DMS53 treated with DMSO at 0.1 percent for 48 hours (cell line): ENCODE measurements around the gene SYT5.
"Not testable (repeated sequence)": the region's sequence is repeated elsewhere in the genome, so short reads cannot be mapped to it uniquely, and the experiment has no call there.

Experiments used
- DNase-seq: peaks from one replicate; lab custom pipeline; 2025; ENCODE audit not compliant: unreplicated experiment; lab: John Stamatoyannopoulos, UW

The SYT5 gene

DNA sequence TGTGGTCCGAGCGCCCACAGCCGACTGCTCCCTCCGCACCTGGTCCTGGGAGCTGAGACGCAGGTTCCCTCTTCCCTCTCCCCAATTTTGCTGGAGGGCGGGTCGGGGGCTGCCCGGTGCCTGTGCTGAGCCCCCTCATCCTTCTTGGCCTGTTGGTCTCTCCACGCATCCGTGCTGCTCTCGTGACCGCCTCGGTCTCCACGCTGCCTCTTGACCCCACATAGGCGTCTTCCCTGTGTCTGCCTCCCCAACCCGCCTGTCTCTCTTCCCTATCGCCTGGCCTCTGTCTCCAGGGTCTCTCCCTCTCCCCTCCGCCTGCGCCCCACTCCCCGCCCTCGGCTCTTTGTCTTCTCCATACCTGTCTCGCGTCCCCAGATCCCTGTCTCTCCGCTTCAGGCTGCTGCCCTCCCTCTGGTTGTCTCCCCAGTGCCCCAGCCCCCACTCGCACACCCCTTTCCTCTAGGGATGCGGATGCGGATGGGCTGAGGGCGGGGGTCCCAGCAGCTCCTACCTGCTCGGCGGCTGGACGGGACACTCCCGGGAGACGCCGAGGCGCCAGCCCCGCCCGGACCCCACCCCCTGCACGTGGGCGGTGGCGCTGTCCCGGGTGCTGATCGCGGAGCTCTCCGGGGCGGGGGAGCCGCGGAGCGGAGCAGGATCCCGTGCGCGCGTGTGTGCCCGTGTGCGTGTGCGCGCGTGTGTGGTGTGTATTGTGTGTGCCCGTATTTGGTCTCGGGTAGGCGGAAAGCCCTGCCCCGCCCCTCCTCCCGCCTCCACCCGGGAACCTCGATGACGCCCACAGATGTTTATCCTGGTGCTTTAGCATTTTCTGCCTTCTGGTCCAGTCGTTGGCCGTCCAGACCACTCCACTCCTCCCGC, at the start of gene SYT5:
Gene SYT5, minus strand, starts transcription at position 684 of the 879 bp plus-strand sequence. CDS start 1,248 bp downstream, outside the sequence.
- DNase-seq = no peak

GRCh38 chr19:55229789-55230182, 49.7 kb upstream of the SYT5 start:
- DNase-seq = no peak

DNA sequence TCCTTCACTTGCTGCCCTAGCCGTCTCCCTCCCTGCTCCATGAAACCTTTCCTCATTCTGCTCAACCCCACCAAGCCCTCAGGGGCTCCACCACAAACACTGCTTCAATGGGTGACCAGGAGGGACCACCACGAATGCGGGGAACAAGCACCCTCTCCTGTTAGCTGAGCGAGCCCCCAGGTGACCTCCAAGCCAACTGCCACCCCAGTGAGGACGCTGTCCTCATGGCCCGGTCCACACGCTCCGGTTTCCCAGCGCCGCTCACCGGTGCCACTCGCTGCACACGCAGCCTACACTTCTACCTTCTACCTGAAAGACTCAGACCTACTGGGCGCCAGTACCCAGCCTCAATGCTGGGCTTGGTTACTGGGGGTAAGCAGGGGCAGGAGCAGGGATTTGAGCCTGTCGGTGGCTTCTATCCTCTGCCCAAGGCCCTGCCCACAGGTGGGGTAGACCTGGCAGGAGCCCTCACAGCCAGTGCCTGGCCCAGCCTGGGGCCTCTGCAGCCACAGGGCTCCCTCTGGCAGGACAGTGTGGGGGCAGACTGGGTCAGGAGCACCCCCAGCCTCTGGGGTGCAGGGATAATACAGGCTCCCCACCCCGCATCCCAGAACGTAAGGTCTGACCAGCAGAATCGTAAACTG, 49.2 kb upstream of the SYT5 start:
- no peak for DNase-seq

DNA sequence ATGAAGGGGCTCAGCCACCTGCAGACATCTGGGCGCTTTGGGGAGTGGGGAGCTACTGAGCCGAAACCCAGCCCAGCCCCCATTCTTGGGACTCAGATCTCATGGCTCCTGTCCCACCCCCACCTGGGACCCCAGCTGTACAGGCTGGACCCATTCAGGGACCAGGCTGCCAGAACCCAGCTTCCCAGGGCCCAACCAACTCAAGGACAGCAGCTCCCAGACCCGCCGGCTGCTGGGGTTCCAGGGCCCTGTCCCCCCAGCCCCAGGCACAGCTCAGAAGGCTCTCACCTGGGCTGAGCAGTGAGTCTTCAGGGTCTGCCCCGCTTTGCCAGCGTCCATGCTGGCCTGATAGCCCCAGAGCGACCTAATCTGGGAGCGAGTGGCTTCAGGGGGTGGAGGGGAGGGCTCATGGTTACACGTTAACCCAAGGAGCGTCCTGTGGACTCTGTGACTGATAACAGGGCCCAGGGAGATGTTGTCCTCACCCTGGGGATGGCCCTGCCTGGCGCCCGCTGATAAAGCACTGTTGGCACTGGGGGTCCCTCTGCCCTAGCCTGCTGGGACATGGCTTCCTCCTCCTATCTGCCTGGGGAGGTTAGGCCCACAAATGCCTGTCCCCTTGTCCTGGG, 48.4 kb upstream of the SYT5 start, which contains the start of gene TMEM86B:
Gene TMEM86B, minus strand, starts transcription at position 361 of the 629 bp plus-strand sequence. Its CDS starts 22 bp downstream, at position 339.
- no peak for DNase-seq

DNA sequence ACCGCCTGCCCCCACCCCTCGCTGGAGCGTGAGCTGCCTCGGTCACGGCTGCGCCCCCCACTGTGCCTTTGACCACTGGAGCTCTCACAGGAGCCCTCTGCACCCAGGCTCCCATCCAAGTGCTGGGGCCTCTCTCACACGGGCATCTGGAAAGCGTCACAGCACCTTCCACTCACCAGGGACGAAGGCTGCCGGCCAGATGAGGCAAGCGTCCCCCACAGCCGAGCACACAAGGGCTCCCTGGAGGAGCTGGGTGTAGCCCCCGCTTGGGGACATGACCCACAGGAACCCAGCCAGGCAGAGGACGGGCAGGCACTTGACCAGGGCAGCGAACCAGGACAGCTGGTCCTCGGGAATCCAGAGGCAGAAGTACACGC, 47.9 kb upstream of the SYT5 start:
- DNase-seq = no peak

- no peak for DNase-seq
Measured at GRCh38 chr19:55227241-55228014, 47.3 kb upstream of the SYT5 start.

DNA sequence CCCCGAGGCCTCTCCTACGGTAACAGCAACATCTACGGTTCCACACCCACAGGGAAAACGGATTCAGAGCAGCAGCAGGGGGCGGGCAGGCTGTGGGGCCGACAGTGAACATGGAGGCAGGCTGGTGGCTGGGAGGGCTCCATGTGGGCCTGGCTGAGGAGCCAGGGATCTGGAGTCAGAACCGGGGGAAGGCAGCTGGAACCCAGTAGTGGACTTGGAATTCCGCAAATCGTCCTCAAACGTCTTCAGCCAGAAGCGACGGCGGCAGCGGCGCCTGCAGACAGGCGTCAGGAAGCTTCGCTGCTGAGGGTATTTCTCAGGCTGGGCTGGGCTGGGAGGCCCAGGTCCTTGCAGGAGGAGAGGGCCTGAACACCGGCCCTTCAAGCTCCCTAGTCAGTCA, 46.7 kb upstream of the SYT5 start:
- DNase-seq = no peak

GRCh38 chr19:55226273-55226672, 46.2 kb upstream of the SYT5 start:
- DNase-seq = no peak

DNA sequence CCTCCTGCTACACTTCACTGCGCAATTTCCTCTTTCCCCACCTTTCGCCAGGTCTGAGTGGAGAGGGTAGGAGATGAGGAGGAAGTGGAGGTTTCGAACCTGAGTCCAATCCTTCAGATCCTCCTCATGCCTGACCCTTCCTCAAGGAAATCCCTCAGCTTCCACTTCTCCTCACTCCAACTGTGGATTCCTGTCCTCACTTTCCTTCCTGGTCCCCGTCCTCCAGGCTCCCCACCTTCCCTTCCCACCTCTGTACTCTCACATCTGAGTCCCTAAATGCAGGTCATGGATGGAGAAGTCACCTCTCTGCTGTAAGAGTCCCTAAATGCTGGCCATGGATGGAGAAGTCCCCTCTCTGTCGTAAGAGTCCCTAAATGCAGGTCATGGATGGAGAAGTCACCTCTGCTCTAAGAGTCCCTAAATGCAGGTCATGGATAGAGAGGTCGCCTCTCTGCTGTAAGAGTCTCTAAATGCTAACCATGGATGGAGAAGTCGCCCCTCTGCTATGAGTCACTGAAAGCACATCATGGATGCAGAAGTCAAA, 45.4 kb upstream of the SYT5 start:
- DNase-seq = no peak

- not testable (repeated sequence) for DNase-seq
Measured at GRCh38 chr19:55224679-55225414, 44.8 kb upstream of the SYT5 start.

DNA sequence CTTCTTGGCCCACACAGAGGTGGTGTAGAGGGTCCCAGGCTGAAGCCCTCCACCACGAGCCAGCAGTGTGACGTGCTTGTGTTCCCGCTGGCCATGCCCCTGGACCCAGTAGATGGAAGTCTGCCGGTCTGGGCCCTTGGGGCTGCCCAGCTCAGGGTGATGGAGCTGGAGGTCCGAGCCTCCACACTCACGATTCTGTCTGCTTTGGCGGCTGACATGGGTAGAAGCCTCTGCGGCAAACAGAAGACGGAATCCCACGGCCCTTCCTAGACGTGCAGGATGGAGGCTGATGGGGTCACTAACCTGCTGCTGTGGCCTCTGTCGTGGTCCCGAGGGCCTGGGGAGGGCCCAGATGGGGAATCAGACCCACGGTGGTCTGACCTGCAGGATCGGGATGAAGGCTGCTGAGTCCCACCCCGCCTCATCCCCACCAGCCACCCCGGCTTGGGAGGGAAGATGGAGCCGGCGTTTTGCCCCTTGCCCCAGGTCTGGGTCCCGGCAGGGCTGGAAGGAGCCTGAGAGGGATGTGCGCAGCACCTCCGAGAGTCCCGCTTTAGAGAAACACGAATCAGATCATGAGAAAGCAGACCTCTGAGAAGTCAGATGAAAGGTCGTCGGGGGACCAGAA, 44.1 kb upstream of the SYT5 start:
- DNase-seq = no peak

GRCh38 chr19:55223291-55224037, 43.4 kb upstream of the SYT5 start:
- no peak for DNase-seq

GRCh38 chr19:55220525-55220924, 40.4 kb upstream of the SYT5 start:
- DNase-seq = no peak

DNA sequence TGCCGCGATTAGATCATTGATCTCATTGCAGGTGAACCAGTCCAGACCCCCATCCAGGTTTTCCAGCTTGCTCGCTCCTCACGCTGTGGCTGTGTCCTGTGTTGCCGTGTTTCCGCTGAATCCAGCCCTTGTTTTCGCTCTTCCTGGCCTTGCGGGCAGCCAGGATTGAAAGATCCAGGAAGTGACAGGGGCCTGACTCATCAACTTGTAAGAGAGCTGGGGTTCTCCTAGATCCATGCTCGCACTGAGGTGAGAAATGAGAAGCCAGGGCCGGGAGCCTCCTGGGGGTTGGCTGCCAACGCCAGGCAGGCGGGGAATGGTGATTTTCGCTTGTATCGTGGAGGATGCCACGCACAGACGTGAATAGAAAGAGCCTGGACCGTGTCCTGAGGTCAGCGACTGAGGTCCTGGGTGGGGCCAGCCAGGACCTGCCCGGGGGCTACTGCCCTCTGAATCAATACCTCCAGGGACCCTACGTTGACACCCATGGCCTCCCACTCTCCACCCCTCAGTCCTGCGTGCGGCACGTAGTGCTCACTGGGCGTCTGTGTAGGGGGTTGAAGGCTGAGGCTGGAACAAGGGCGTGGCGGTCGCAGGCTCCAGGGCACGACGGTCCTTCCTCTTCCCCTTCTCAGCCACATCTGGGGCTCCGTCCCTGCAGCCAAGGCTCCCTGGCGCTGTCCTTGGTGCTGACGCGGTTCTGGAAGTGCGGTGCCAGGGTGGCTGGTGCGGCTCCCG, 36.5 kb upstream of the SYT5 start:
- peak; percentile 97 for DNase-seq

GRCh38 chr19:55213547-55213946, 33.5 kb upstream of the SYT5 start:
- no peak for DNase-seq

- no peak for DNase-seq
Measured at GRCh38 chr19:55212447-55212846, 32.4 kb upstream of the SYT5 start.

GRCh38 chr19:55209693-55210472, 29.8 kb upstream of the SYT5 start:
- peak; percentile 98 for DNase-seq
